Hepatocyte (in vitro differentiated cells): ENCODE results near the gene DOCK1. TPM values are rescaled to one million over a fixed set of nuclear protein-coding genes. Genes with fewer than 3 reads are reported as not detected.

ENCODE experiments used
- DNase-seq: peaks from one replicate; pipeline ENCODE4 v3.0.0-alpha.2; 2016; ENCODE audit warnings: low spot score
- H2AFZ ChIP-seq: fragments of 200-600 bp; sonication (generic); 2 replicates; pipeline ENCODE4 v1.6.0; 2016; ENCODE audit warnings: antibody characterized with exemption, mild to moderate bottlenecking
- H3K27ac ChIP-seq: fragments of 200-600 bp; sonication (generic); 2 replicates; pipeline ENCODE4 v1.5.1; 2016; ENCODE audit warnings: mild to moderate bottlenecking
- H3K27me3 ChIP-seq: fragments of 200-600 bp; sonication (generic); 2 replicates; pipeline ENCODE4 v1.6.1; 2016
- H3K36me3 ChIP-seq: fragments of 200-600 bp; sonication (generic); replicated peaks from 2 replicates; pipeline ENCODE4 v1.5.1; 2016; ENCODE audit warnings: low read depth; ENCODE audit not compliant: insufficient read depth
- H3K4me1 ChIP-seq: fragments of 200-600 bp; sonication (generic); 2 replicates; pipeline ENCODE4 v1.5.1; 2016; ENCODE audit warnings: mild to moderate bottlenecking, moderate library complexity; ENCODE audit not compliant: insufficient read depth
- H3K4me2 ChIP-seq: fragments of 200-600 bp; sonication (generic); 2 replicates; pipeline ENCODE4 v1.6.0; 2016
- H3K4me3 ChIP-seq: fragments of 200-600 bp; sonication (generic); 2 replicates; pipeline ENCODE4 v1.5.1; 2016; ENCODE audit warnings: mild to moderate bottlenecking
- H3K79me2 ChIP-seq: fragments of 200-600 bp; sonication (generic); 2 replicates; pipeline ENCODE4 v1.6.0; 2017; ENCODE audit warnings: mild to moderate bottlenecking
- H3K9me2 ChIP-seq: fragments of 200-600 bp; sonication (generic); replicated peaks from 2 replicates; pipeline ENCODE4 v1.6.0; 2017; ENCODE audit warnings: mild to moderate bottlenecking; ENCODE audit not compliant: insufficient read depth
- H3K9me3 ChIP-seq: fragments of 200-600 bp; sonication (generic); 2 replicates; pipeline ENCODE4 v1.5.1; 2016; ENCODE audit warnings: low read depth, mild to moderate bottlenecking
- H4K20me1 ChIP-seq: fragments of 200-600 bp; sonication (generic); 2 replicates; pipeline ENCODE4 v1.6.0; 2016; ENCODE audit warnings: mild to moderate bottlenecking; ENCODE audit not compliant: insufficient read depth, poor library complexity, severe bottlenecking
- CTCF ChIP-seq: fragments of 200-600 bp; sonication (generic); IDR thresholded peaks from 2 replicates; pipeline ENCODE4 v1.5.1; 2016; ENCODE audit warnings: antibody characterized with exemption, mild to moderate bottlenecking; ENCODE audit not compliant: poor library complexity
- EZH2 ChIP-seq: fragments of 200-600 bp; sonication (generic); IDR thresholded peaks from 2 replicates; pipeline ENCODE4 v1.6.1; 2016; ENCODE audit warnings: antibody characterized with exemption, mild to moderate bottlenecking, borderline replicate concordance
- EZH2phosphoT487 ChIP-seq: fragments of 200-600 bp; sonication (generic); IDR thresholded peaks from one replicate; pipeline ENCODE4 v1.6.1; 2018; ENCODE audit warnings: antibody characterized with exemption, mild to moderate bottlenecking, low read depth, moderate library complexity; ENCODE audit not compliant: unreplicated experiment, severe bottlenecking
- WGBS: methylation state at CpG from one replicate; pipeline ENCODE4 v1.1.6; 2016; ENCODE audit warnings: low lambda C conversion rate; ENCODE audit errors: missing lambda C conversion rate; 5-methylcytosine and 5-hydroxymethylcytosine counted together
- polyA plus RNA-seq: library from polyadenylated mRNA; unstranded; fragments of >200 nt; fragmentation: Nextera tagmentation; extraction: Ambion mirVana; gene quantifications from 2 replicates; pipeline ENCODE4 v1.2.1, GENCODE V29; 2016
- total RNA-seq: library from RNA; depleted of rRNA; stranded (reverse); fragments of >200 nt; gene quantifications from 2 replicates; pipeline ENCODE4 v1.2.3, GENCODE V29; 2014

Gene DOCK1
- total and polyA plus RNA-seq, 2 experiments from 2014 or later: 16.0 to 55.5 TPM

- WGBS: 81% methylated on average over 9 of the region's 9 CpGs
- DNase-seq: no peak
- no peaks in the 10 kb centered on the region for H3K36me3 ChIP-seq
- no peak overlapping the region for H3K27ac ChIP-seq
- H4K20me1 ChIP-seq: no peaks in the 10 kb centered on the region
- H3K27me3 ChIP-seq: no peaks in the 10 kb centered on the region
- no peak overlapping the region for H2AFZ ChIP-seq
- no peak overlapping the region for H3K4me2 ChIP-seq
- no peaks in the 10 kb centered on the region for H3K4me1 ChIP-seq
- H3K4me3 ChIP-seq: no peak overlapping the region
- no peaks in the 10 kb centered on the region for H3K79me2 ChIP-seq
- H3K9me3 ChIP-seq: no peaks in the 10 kb centered on the region
- TF ChIP-seq EZH2 (no peak), CTCF (no peak), EZH2phosphoT487 (no peak)
- no peaks in the 10 kb centered on the region for H3K9me2 ChIP-seq
Observed at GRCh38 chr10:127052001-127052400, 146.8 kb downstream of the DOCK1 start.

GRCh38 chr10:127055263-127055662, 150.0 kb downstream of the DOCK1 start:
- Histone ChIP-seq H3K27me3 (no peaks in the 10 kb centered on the region), H4K20me1 (no peaks in the 10 kb centered on the region), H3K9me3 (no peaks in the 10 kb centered on the region), H3K79me2 (no peaks in the 10 kb centered on the region), H3K9me2 (no peaks in the 10 kb centered on the region), H2AFZ (no peak overlapping the region), H3K36me3 (no peaks in the 10 kb centered on the region), H3K27ac (no peak overlapping the region), H3K4me3 (no peak overlapping the region), H3K4me2 (no peak overlapping the region), H3K4me1 (no peaks in the 10 kb centered on the region)
- no peak for DNase-seq
- TF ChIP-seq CTCF (no peak), EZH2phosphoT487 (no peak), EZH2 (no peak)

- Histone ChIP-seq H4K20me1 (no peaks in the 10 kb centered on the region), H3K9me3 (no peaks in the 10 kb centered on the region), H2AFZ (no peak overlapping the region), H3K79me2 (no peaks in the 10 kb centered on the region), H3K4me1 (no peaks in the 10 kb centered on the region), H3K9me2 (no peaks in the 10 kb centered on the region), H3K4me2 (no peak overlapping the region), H3K4me3 (no peak overlapping the region), H3K27me3 (no peaks in the 10 kb centered on the region), H3K27ac (no peak overlapping the region), H3K36me3 (no peaks in the 10 kb centered on the region)
- no peak for DNase-seq
- TF ChIP-seq CTCF (no peak), EZH2 (no peak), EZH2phosphoT487 (no peak)
Observed at GRCh38 chr10:127059314-127059713, 154.1 kb downstream of the DOCK1 start.

GRCh38 chr10:127063762-127064161, 158.5 kb downstream of the DOCK1 start:
- Histone ChIP-seq H3K36me3 (no peaks in the 10 kb centered on the region), H3K4me1 (no peaks in the 10 kb centered on the region)

More at GRCh38 chr10:127063762-127064161, 158.5 kb downstream of the DOCK1 start:
- Histone ChIP-seq H3K79me2 (no peaks in the 10 kb centered on the region), H3K4me3 (no peak overlapping the region), H3K27me3 (no peaks in the 10 kb centered on the region), H3K9me2 (no peaks in the 10 kb centered on the region), H3K27ac (no peak overlapping the region), H3K9me3 (no peaks in the 10 kb centered on the region), H4K20me1 (no peaks in the 10 kb centered on the region), H2AFZ (no peak overlapping the region), H3K4me2 (no peak overlapping the region)
- DNase-seq: no peak
- 95% methylated on average over 9 of the region's 9 CpGs for WGBS
- TF ChIP-seq EZH2: no peak
- no peak for TF ChIP-seq EZH2phosphoT487
- no peak for TF ChIP-seq CTCF
